ENCODE data around the gene THRSP.

DNA sequence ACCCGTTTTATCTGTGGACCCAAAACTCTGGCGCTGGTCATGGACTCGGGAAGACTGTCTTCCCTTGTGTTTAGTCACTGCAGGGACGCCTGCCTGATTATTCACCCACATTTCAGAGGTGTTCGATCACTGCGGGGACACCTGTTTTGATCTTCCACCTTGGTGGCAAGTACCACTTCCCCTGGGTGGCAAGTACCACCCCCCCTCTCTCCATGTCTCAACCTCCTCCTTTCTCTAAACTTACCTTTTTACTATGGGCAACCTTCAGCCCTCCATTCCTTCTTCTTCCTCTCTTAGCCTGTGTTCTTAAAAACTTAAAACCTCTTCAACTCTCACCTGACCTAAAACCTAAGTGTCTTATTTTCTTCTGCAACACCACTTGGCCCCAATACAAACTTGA, 17.9 kb downstream of the THRSP start:
- TF ChIP-seq CTCF (IDR thresholded peaks at IDR 0.05) (no peak), POLR2A (IDR thresholded peaks at IDR 0.05; ENCODE audit: low read length) (no peak)

All from A549 (cell line).